Fibroblast of villous mesenchyme (primary cell): Measurements from ENCODE around the gene MCC. TPM values are rescaled to one million over a fixed set of nuclear protein-coding genes. Genes with fewer than 3 reads are reported as not detected.

Source experiments
- DNase-seq: peaks from one replicate; pipeline ENCODE4 v3.0.0-alpha.2; 2010; ENCODE audit warnings: low read depth
- H3K4me3 ChIP-seq: 2 replicates; pipeline ENCODE4 v1.5.1; 2011; ENCODE audit warnings: low read depth, mild to moderate bottlenecking, low read length
- total RNA-seq: library from RNA; depleted of rRNA; stranded (reverse); fragments of >200 nt; gene quantifications from 2 replicates; pipeline ENCODE4 v1.2.3, GENCODE V29; 2012
- TF ChIP-seq, protein P1 (sequence below): IDR thresholded peaks from 2 replicates; pipeline ENCODE4 v1.5.1; 2012; ENCODE audit warnings: low read depth, mild to moderate bottlenecking, low read length; ENCODE audit not compliant: insufficient read depth

Gene MCC
- total RNA-seq, 1 donor: 37.6 TPM

GRCh38 chr5:113493446-113493845, 5.2 kb upstream of the MCC start:
- H3K4me3 ChIP-seq: no peak overlapping the region
- TF ChIP-seq, protein P1, sequence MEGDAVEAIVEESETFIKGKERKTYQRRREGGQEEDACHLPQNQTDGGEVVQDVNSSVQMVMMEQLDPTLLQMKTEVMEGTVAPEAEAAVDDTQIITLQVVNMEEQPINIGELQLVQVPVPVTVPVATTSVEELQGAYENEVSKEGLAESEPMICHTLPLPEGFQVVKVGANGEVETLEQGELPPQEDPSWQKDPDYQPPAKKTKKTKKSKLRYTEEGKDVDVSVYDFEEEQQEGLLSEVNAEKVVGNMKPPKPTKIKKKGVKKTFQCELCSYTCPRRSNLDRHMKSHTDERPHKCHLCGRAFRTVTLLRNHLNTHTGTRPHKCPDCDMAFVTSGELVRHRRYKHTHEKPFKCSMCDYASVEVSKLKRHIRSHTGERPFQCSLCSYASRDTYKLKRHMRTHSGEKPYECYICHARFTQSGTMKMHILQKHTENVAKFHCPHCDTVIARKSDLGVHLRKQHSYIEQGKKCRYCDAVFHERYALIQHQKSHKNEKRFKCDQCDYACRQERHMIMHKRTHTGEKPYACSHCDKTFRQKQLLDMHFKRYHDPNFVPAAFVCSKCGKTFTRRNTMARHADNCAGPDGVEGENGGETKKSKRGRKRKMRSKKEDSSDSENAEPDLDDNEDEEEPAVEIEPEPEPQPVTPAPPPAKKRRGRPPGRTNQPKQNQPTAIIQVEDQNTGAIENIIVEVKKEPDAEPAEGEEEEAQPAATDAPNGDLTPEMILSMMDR: no peak
- no peak for DNase-seq

DNA sequence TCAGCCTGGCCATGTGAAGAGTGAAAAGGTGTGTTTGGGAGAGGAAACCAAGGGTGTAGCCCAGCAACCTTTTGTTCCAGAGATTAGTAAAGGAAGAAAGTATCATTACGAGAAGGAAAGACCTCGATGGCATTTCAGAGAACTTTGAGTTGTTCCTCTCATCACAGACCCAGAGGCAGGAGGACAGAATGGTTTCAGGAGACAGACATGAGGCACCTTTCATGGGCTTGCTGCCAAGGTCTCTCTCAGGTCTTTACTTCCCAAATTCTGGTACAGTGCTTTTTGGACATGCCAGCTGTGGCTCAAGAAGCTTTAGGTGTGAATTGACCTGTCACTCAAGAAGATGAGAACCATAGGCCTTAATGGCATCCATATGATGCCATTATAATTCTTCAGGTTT, 2.8 kb upstream of the MCC start:
- H3K4me3 ChIP-seq: no peak overlapping the region
- DNase-seq: no peak
- TF ChIP-seq, protein P1: no peak

DNA sequence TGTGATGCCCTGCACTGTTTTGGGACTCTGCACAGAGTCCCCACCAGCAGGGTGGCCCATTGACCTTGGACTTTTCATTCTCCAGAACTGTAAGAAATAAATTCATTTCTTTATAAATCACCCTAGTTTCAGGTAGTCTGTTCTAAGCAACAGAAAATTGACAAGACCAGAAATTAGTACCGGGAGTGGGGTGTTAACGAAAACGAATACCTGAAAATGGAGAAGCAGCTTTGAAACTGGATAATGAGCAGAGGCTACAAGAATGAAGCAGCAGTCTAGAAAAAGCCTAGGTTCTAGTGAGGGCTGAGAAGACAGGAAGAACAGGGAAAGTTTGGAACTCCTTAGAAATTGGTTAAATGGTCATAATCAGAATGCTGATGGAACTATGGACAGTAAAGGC, 2.1 kb upstream of the MCC start:
- H3K4me3 ChIP-seq: no peak overlapping the region
- DNase-seq: no peak
- TF ChIP-seq, protein P1: no peak

GRCh38 chr5:113489299-113489698, 1.0 kb upstream of the MCC start:
- no peak overlapping the region for H3K4me3 ChIP-seq
- DNase-seq: peak; percentile 99
- TF ChIP-seq, protein P1: no peak

DNA sequence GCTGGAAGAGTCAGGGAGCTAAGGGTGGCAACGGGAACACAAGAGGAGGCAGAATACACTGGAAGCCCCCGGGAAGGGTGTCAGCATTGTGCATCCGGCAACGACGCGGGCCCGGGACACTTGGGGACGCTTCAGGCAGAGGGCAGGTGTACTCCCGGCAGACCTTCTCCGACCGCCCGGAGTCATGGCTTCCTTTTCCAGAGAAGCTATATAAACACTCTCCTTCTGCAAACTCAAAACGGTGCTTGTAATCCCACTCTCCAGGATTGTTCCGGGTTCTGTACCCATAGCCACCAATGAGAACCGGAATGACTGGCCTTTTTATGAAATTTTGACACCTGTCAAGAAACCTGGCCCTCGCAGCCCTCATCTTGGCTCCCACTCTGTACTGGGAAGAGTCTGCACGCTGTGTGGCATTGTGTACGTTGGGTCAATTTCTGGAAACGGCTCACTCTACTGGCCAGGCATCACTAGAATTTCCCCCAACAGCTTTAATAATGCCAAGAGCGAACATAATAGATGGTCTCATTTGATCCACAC, 462 bp upstream of the MCC start:
- TF ChIP-seq, protein P1: no peak
- H3K4me3 ChIP-seq: peak overlapping the region; percentile 91
- DNase-seq: no peak

GRCh38 chr5:113487416-113487780, 855 bp downstream of the MCC start:
- DNase-seq: no peak
- TF ChIP-seq, protein P1: peak; percentile 5
- H3K4me3 ChIP-seq: peak overlapping the region; percentile 91

DNA sequence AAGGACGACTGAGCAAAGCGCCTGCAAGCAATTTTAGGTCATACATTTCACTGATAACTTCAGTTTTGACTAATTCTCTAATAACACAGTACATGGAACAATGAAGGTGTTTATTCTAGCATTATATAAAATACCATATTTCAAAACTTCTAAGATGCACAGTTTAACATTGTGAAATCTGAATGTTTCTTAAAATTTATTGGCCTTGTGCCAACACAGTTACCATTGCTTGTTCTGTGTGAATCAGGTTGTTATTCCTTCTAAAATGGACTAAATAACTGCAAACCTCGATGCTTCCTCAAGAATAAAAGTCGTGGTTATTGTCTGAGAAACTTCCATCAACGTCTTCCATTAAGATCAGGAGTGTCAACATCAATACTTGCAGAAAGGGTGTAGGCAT, 8.0 kb downstream of the MCC start:
- no peak overlapping the region for H3K4me3 ChIP-seq
- DNase-seq: no peak
- TF ChIP-seq, protein P1: no peak
